ENCODE data around the gene KRTAP4-16. TPM values are rescaled to one million over a fixed set of nuclear protein-coding genes. Genes with fewer than 3 reads are reported as not detected.
"Not testable (repeated sequence)": the region's sequence is repeated elsewhere in the genome, so short reads cannot be mapped to it uniquely, and the experiment has no call there.

KRTAP4-16 gene
- polyA plus RNA-seq, 3 donors: not detected

GRCh38 chr17:41119696-41120690, 18.0 kb upstream of the KRTAP4-16 start:
- not testable (repeated sequence) for DNase-seq

GRCh38 chr17:41118721-41119120, 16.7 kb upstream of the KRTAP4-16 start:
- DNase-seq: no peak

- DNase-seq: not testable (repeated sequence)
Measured at GRCh38 chr17:41117846-41118386, 15.9 kb upstream of the KRTAP4-16 start, which contains the start of gene KRTAP4-11. Gene KRTAP4-11, minus strand, starts transcription at chr17:41118373. Its CDS starts 58 bp downstream, at chr17:41118315.

- no peak for DNase-seq
Measured at GRCh38 chr17:41116297-41116696, 14.3 kb upstream of the KRTAP4-16 start.

GRCh38 chr17:41111151-41111885, 9.3 kb upstream of the KRTAP4-16 start:
- no peak for DNase-seq

- not testable (repeated sequence) for DNase-seq
Measured at GRCh38 chr17:41108728-41109386, 6.8 kb upstream of the KRTAP4-16 start.

- no peak for DNase-seq
Measured at GRCh38 chr17:41107941-41108450, 6.0 kb upstream of the KRTAP4-16 start.

GRCh38 chr17:41105347-41105746, 3.3 kb upstream of the KRTAP4-16 start, which contains the start of gene KRTAP4-9:
Gene KRTAP4-9, plus strand, starts transcription at chr17:41105389. Its CDS starts 0 bp downstream, at chr17:41105389.
- DNase-seq: not testable (repeated sequence)

GRCh38 chr17:41104386-41105038, 2.5 kb upstream of the KRTAP4-16 start:
- not testable (repeated sequence) for DNase-seq

GRCh38 chr17:41103896-41104295, 1.9 kb upstream of the KRTAP4-16 start:
- DNase-seq: no peak

- DNase-seq: not testable (repeated sequence)
Measured at GRCh38 chr17:41099682-41100480, 2.1 kb downstream of the KRTAP4-16 start.

- no peak for DNase-seq
Measured at GRCh38 chr17:41098481-41098880, 3.5 kb downstream of the KRTAP4-16 start.

- no peak for DNase-seq
Measured at GRCh38 chr17:41098042-41098441, 4.0 kb downstream of the KRTAP4-16 start, which contains the start of gene KRTAP4-8. Gene KRTAP4-8, minus strand, starts transcription at chr17:41098142. Its CDS starts 58 bp downstream, at chr17:41098084.

GRCh38 chr17:41096055-41096454, 6.0 kb downstream of the KRTAP4-16 start:
- DNase-seq: no peak

GRCh38 chr17:41088760-41089352, 13.2 kb downstream of the KRTAP4-16 start:
- DNase-seq: not testable (repeated sequence)

GRCh38 chr17:41084100-41084856, 17.7 kb downstream of the KRTAP4-16 start, which contains the start of gene KRTAP4-7:
Gene KRTAP4-7, plus strand, starts transcription at chr17:41084150. Its CDS starts 57 bp downstream, at chr17:41084207.
- not testable (repeated sequence) for DNase-seq

GRCh38 chr17:41083427-41083826, 18.6 kb downstream of the KRTAP4-16 start:
- not testable (repeated sequence) for DNase-seq

- DNase-seq: no peak
Measured at GRCh38 chr17:41082626-41083025, 19.4 kb downstream of the KRTAP4-16 start.
